Lower leg skin (tissue), 3 donors: ENCODE measurements around the gene SERPINB10.

Source experiments
- POLR2A ChIP-seq, 2 donors: fragments of 450-650 bp; IDR thresholded peaks; one replicate each; pipeline ENCODE4 v1.6.1; 2016 to 2017; ENCODE audit warnings: antibody characterized with exemption in 2 of 2, mild to moderate bottlenecking in 1 of 2, moderate library complexity in 1 of 2
- TF ChIP-seq, protein P1 (sequence below), 3 donors: fragments of 450-650 bp; IDR thresholded peaks; one replicate each; pipeline ENCODE4 v1.5.1; 2016; ENCODE audit warnings: antibody characterized with exemption in 3 of 3, mild to moderate bottlenecking in 3 of 3, moderate library complexity in 2 of 3

DNA sequence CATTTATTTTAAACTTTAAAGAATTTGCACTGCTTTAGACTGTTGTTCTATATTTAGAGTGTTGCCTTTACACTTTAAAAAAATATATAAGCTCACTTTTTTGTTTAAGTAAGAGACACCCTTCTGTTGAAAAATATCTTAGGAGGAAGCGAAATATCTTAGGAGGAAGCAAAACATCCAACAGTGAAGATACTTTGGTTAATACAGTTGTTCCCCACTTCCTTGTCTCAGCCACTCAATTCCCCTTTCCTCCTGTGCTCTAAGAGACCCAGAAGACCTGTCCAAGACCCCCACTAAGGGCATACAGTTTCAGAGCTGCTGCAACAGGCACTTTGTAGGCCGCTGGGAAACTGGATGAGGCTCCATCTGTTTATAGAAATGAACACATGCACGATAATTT is 67.9 kb downstream of the SERPINB10 start:
- TF ChIP-seq, protein P1, sequence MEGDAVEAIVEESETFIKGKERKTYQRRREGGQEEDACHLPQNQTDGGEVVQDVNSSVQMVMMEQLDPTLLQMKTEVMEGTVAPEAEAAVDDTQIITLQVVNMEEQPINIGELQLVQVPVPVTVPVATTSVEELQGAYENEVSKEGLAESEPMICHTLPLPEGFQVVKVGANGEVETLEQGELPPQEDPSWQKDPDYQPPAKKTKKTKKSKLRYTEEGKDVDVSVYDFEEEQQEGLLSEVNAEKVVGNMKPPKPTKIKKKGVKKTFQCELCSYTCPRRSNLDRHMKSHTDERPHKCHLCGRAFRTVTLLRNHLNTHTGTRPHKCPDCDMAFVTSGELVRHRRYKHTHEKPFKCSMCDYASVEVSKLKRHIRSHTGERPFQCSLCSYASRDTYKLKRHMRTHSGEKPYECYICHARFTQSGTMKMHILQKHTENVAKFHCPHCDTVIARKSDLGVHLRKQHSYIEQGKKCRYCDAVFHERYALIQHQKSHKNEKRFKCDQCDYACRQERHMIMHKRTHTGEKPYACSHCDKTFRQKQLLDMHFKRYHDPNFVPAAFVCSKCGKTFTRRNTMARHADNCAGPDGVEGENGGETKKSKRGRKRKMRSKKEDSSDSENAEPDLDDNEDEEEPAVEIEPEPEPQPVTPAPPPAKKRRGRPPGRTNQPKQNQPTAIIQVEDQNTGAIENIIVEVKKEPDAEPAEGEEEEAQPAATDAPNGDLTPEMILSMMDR (IDR thresholded peaks at IDR 0.05) = no peak
- no peak for TF ChIP-seq POLR2A (IDR thresholded peaks at IDR 0.05)
